ENCODE data around the gene MXI1.
A peak's percentile ranks its signal among the peaks of the same experiment; 100 is the strongest.
"Not testable (repeated sequence)": the region's sequence is repeated elsewhere in the genome, so short reads cannot be mapped to it uniquely, and the experiment has no call there.

MXI1 gene

GRCh38 chr10:110244550-110244949 is 37.1 kb downstream of the MXI1 start:
- DNase-seq: no peak

- DNase-seq: not testable (repeated sequence)
These were observed 40.4 kb downstream of the MXI1 start for GRCh38 chr10:110247833-110248232.

- not testable (repeated sequence) for DNase-seq
These were observed 42.1 kb downstream of the MXI1 start for GRCh38 chr10:110249489-110249888.

- not testable (repeated sequence) for DNase-seq
These were observed 44.0 kb downstream of the MXI1 start for GRCh38 chr10:110251392-110251791.

GRCh38 chr10:110252151-110252550 is 44.7 kb downstream of the MXI1 start:
- DNase-seq: no peak

GRCh38 chr10:110254467-110254866 is 47.1 kb downstream of the MXI1 start:
- no peak for DNase-seq

- no peak for DNase-seq
These were observed 51.1 kb downstream of the MXI1 start for GRCh38 chr10:110258542-110258941.

- DNase-seq: no peak
These were observed 51.9 kb downstream of the MXI1 start for GRCh38 chr10:110259317-110259716.

- no peak for DNase-seq
These were observed 53.5 kb downstream of the MXI1 start for GRCh38 chr10:110260746-110261477.

GRCh38 chr10:110263164-110263563 is 55.8 kb downstream of the MXI1 start:
- no peak for DNase-seq

GRCh38 chr10:110265573-110266193 is 58.3 kb downstream of the MXI1 start:
- DNase-seq: no peak

- DNase-seq: no peak
These were observed 59.9 kb downstream of the MXI1 start for GRCh38 chr10:110267276-110267675.

- DNase-seq: peak; percentile 14
These were observed 61.0 kb downstream of the MXI1 start for GRCh38 chr10:110268442-110268841.

GRCh38 chr10:110268971-110269370 is 61.6 kb downstream of the MXI1 start:
- no peak for DNase-seq

- DNase-seq: no peak
These were observed 62.2 kb downstream of the MXI1 start for GRCh38 chr10:110269374-110270318.

GRCh38 chr10:110272995-110273394 is 65.6 kb downstream of the MXI1 start:
- not testable (repeated sequence) for DNase-seq

- DNase-seq: no peak
These were observed 66.1 kb downstream of the MXI1 start for GRCh38 chr10:110273474-110273873.

- DNase-seq: no peak
These were observed 66.7 kb downstream of the MXI1 start for GRCh38 chr10:110274072-110274627.

GRCh38 chr10:110274647-110275046 is 67.2 kb downstream of the MXI1 start:
- no peak for DNase-seq

- DNase-seq: no peak
These were observed 67.8 kb downstream of the MXI1 start for GRCh38 chr10:110275128-110275729.

- no peak for DNase-seq
These were observed 69.2 kb downstream of the MXI1 start for GRCh38 chr10:110276603-110277002.

GRCh38 chr10:110277591-110277990 is 70.2 kb downstream of the MXI1 start:
- no peak for DNase-seq

All from RPMI8226 (cell line).